Cerebellar cortex (tissue), 1 donor: ENCODE data around the gene TGFBR1.

ENCODE experiments used
- DNase-seq: peaks from one replicate; pipeline ENCODE4 v3.0.0-alpha.2; 2015; ENCODE audit warnings: low spot score

TGFBR1 gene

GRCh38 chr9:99107421-99107820, 2.5 kb downstream of the TGFBR1 start:
- DNase-seq = peak; percentile 47

- DNase-seq = no peak
Measured at GRCh38 chr9:99108131-99108530, 3.2 kb downstream of the TGFBR1 start.

GRCh38 chr9:99109522-99109921, 4.6 kb downstream of the TGFBR1 start:
- peak; percentile 82 for DNase-seq

- no peak for DNase-seq
Measured at GRCh38 chr9:99112750-99113413, 8.0 kb downstream of the TGFBR1 start.

- peak; percentile 36 for DNase-seq
Measured at GRCh38 chr9:99113414-99114048, 8.6 kb downstream of the TGFBR1 start.

- DNase-seq = no peak
Measured at GRCh38 chr9:99114049-99114440, 9.1 kb downstream of the TGFBR1 start.

GRCh38 chr9:99114846-99115500, 10.1 kb downstream of the TGFBR1 start:
- peak; percentile 57 for DNase-seq

GRCh38 chr9:99116003-99116411, 11.1 kb downstream of the TGFBR1 start:
- DNase-seq = peak; percentile 48

- no peak for DNase-seq
Measured at GRCh38 chr9:99118782-99119466, 14.0 kb downstream of the TGFBR1 start.

GRCh38 chr9:99119976-99120655, 15.2 kb downstream of the TGFBR1 start:
- no peak for DNase-seq

- no peak for DNase-seq
Measured at GRCh38 chr9:99121604-99122003, 16.7 kb downstream of the TGFBR1 start.

GRCh38 chr9:99124534-99125255, 19.8 kb downstream of the TGFBR1 start:
- DNase-seq = no peak

- DNase-seq = no peak
Measured at GRCh38 chr9:99125446-99125845, 20.5 kb downstream of the TGFBR1 start.

- no peak for DNase-seq
Measured at GRCh38 chr9:99126312-99126711, 21.4 kb downstream of the TGFBR1 start.

GRCh38 chr9:99127356-99128132, 22.6 kb downstream of the TGFBR1 start:
- DNase-seq = no peak

GRCh38 chr9:99128133-99128406, 23.2 kb downstream of the TGFBR1 start:
- no peak for DNase-seq

- no peak for DNase-seq
Measured at GRCh38 chr9:99129091-99129490, 24.2 kb downstream of the TGFBR1 start.

- DNase-seq = no peak
Measured at GRCh38 chr9:99130069-99130468, 25.2 kb downstream of the TGFBR1 start.

- DNase-seq = no peak
Measured at GRCh38 chr9:99133145-99133544, 28.2 kb downstream of the TGFBR1 start.

- DNase-seq = peak; percentile 83
Measured at GRCh38 chr9:99134893-99135341, 30.0 kb downstream of the TGFBR1 start.

GRCh38 chr9:99135456-99135855, 30.5 kb downstream of the TGFBR1 start:
- no peak for DNase-seq
